Measurements from ENCODE around the gene CDC42EP2. TPM values are rescaled to one million over a fixed set of nuclear protein-coding genes. Genes with fewer than 3 reads are reported as not detected.

The CDC42EP2 gene
- total RNA-seq: 20.6 TPM

- Histone ChIP-seq H3K27me3 (no peaks in the 10 kb centered on the region), H3K27ac (peak within 1 kb of the TSS; percentile 80 to 83), H3K4me1 (peaks cover 0 to 20% of the 10 kb centered on the region in 2 donors), H3K36me3 (no peaks in the 10 kb centered on the region), H3K9me3 (no peaks in the 10 kb centered on the region), H3K4me3 (peak within 1 kb of the TSS; percentile 79 to 86)
- intact Hi-C loops (cut with DNase I): loop anchor here (1.0 to 5.0 kb wide), 4 partner anchors 16 to 177 kb away; no protein-coding TSS in a partner anchor
- no peak for TF ChIP-seq CTCF (IDR thresholded peaks at IDR 0.05)
- peak; percentile 58 to 94 for DNase-seq (ENCODE audit: low spot score in 2 of 2)
Measured at GRCh38 chr11:65314501-65315203, at the start of gene CDC42EP2. TSS of gene CDC42EP2 (plus strand) at chr11:65314866. CDS start at chr11:65320899, 6,033 bp downstream.

GRCh38 chr11:65266210-65266609 lies 48.5 kb upstream of the CDC42EP2 start:
- Histone ChIP-seq H3K27me3 (no peaks in the 10 kb centered on the region), H3K9me3 (no peaks in the 10 kb centered on the region), H3K4me3 (no peak overlapping the region), H3K27ac (no peak overlapping the region), H3K4me1 (peaks cover 0 to 8% of the 10 kb centered on the region in 2 donors), H3K36me3 (peaks cover 3 to 8% of the 10 kb centered on the region in 2 donors)
- no peak for DNase-seq (ENCODE audit: low spot score in 2 of 2)
- intact Hi-C loops (cut with DNase I): no loop called here
- TF ChIP-seq CTCF (IDR thresholded peaks at IDR 0.05): no peak

- intact Hi-C loops (cut with DNase I): loop anchor here (1.0 kb wide), 1 partner anchor 40 kb away; no protein-coding TSS in a partner anchor
- TF ChIP-seq CTCF (IDR thresholded peaks at IDR 0.05): peak; percentile 64 to 91 (median 85)
- H3K4me3 ChIP-seq: no peak overlapping the region
- no peaks in the 10 kb centered on the region for H3K9me3 ChIP-seq
- peak overlapping the region; percentile 58 to 61 for H3K27ac ChIP-seq
- H3K27me3 ChIP-seq: no peaks in the 10 kb centered on the region
- H3K36me3 ChIP-seq: peaks cover 0 to 8% of the 10 kb centered on the region in 2 donors
- peaks cover 0 to 12% of the 10 kb centered on the region in 2 donors for H3K4me1 ChIP-seq
- peak in 1 of 2 donors; percentile 88 for DNase-seq (ENCODE audit: low spot score in 2 of 2)
Measured at GRCh38 chr11:65274735-65275682, 39.7 kb upstream of the CDC42EP2 start.

GRCh38 chr11:65275906-65276305 lies 38.8 kb upstream of the CDC42EP2 start:
- TF ChIP-seq CTCF (IDR thresholded peaks at IDR 0.05): no peak
- Histone ChIP-seq H3K4me3 (no peak overlapping the region), H3K4me1 (peaks cover 0 to 13% of the 10 kb centered on the region in 2 donors), H3K27me3 (no peaks in the 10 kb centered on the region), H3K9me3 (no peaks in the 10 kb centered on the region), H3K36me3 (peaks cover 0 to 2% of the 10 kb centered on the region in 2 donors), H3K27ac (peak overlapping the region; percentile 58 to 61)
- DNase-seq (ENCODE audit: low spot score in 2 of 2): no peak
- intact Hi-C loops (cut with DNase I): loop anchor here (1.0 kb wide), 1 partner anchor 39 kb away; no protein-coding TSS in a partner anchor

- no peak for TF ChIP-seq CTCF (IDR thresholded peaks at IDR 0.05)
- Histone ChIP-seq H3K4me3 (no peak overlapping the region), H3K4me1 (peaks cover 0 to 13% of the 10 kb centered on the region in 2 donors), H3K9me3 (no peaks in the 10 kb centered on the region), H3K27me3 (no peaks in the 10 kb centered on the region), H3K36me3 (peaks cover 6 to 20% of the 10 kb centered on the region in 2 donors), H3K27ac (no peak overlapping the region)
- DNase-seq (ENCODE audit: low spot score in 2 of 2): no peak
- intact Hi-C loops (cut with DNase I): no loop called here
Measured at GRCh38 chr11:65277631-65278277, 36.9 kb upstream of the CDC42EP2 start.
